WERI-Rb-1 (cell line): Measurements from ENCODE around the gene RREB1.
A peak's percentile ranks its signal among the peaks of the same experiment; 100 is the strongest.

Source experiments
- DNase-seq: peaks from one replicate; pipeline ENCODE4 v3.0.0-alpha.2; 2020
- H3K27ac ChIP-seq: fragments of 250-450 bp; sonication (Bioruptor Pico); 2 replicates; pipeline ENCODE4 v1.5.1; 2020; ENCODE audit warnings: mild to moderate bottlenecking, moderate library complexity
- H3K27me3 ChIP-seq: fragments of 250-450 bp; sonication (Bioruptor Pico); 2 replicates; pipeline ENCODE4 v1.5.1; 2021; ENCODE audit warnings: mild to moderate bottlenecking, low read depth, moderate library complexity; ENCODE audit not compliant: insufficient read depth, severe bottlenecking
- H3K36me3 ChIP-seq: fragments of 250-450 bp; sonication (Bioruptor Pico); 2 replicates; pipeline ENCODE4 v1.5.1; 2020; ENCODE audit warnings: mild to moderate bottlenecking, moderate library complexity
- H3K4me3 ChIP-seq: 2 replicates; pipeline ENCODE4 v1.5.1; 2011; ENCODE audit warnings: low read depth, mild to moderate bottlenecking, control low read depth, low read length
- H3K9me3 ChIP-seq: fragments of 250-450 bp; sonication (Bioruptor Pico); 2 replicates; pipeline ENCODE4 v1.5.1; 2021; ENCODE audit warnings: mild to moderate bottlenecking, moderate library complexity; ENCODE audit not compliant: severe bottlenecking
- TF ChIP-seq, protein P1 (sequence below): IDR thresholded peaks from 2 replicates; pipeline ENCODE4 v1.5.1; 2011; ENCODE audit warnings: low read depth, mild to moderate bottlenecking, control low read depth, inconsistent platforms, low read length

The RREB1 gene

GRCh38 chr6:7150381-7151064, 42.8 kb downstream of the RREB1 start:
- H3K9me3 ChIP-seq = no peaks in the 10 kb centered on the region
- TF ChIP-seq, protein P1, sequence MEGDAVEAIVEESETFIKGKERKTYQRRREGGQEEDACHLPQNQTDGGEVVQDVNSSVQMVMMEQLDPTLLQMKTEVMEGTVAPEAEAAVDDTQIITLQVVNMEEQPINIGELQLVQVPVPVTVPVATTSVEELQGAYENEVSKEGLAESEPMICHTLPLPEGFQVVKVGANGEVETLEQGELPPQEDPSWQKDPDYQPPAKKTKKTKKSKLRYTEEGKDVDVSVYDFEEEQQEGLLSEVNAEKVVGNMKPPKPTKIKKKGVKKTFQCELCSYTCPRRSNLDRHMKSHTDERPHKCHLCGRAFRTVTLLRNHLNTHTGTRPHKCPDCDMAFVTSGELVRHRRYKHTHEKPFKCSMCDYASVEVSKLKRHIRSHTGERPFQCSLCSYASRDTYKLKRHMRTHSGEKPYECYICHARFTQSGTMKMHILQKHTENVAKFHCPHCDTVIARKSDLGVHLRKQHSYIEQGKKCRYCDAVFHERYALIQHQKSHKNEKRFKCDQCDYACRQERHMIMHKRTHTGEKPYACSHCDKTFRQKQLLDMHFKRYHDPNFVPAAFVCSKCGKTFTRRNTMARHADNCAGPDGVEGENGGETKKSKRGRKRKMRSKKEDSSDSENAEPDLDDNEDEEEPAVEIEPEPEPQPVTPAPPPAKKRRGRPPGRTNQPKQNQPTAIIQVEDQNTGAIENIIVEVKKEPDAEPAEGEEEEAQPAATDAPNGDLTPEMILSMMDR = no peak
- H3K36me3 ChIP-seq = peaks cover 10% of the 10 kb centered on the region
- no peak overlapping the region for H3K27ac ChIP-seq
- H3K4me3 ChIP-seq = no peak overlapping the region
- peak; percentile 69 for DNase-seq
- H3K27me3 ChIP-seq = no peaks in the 10 kb centered on the region

DNA sequence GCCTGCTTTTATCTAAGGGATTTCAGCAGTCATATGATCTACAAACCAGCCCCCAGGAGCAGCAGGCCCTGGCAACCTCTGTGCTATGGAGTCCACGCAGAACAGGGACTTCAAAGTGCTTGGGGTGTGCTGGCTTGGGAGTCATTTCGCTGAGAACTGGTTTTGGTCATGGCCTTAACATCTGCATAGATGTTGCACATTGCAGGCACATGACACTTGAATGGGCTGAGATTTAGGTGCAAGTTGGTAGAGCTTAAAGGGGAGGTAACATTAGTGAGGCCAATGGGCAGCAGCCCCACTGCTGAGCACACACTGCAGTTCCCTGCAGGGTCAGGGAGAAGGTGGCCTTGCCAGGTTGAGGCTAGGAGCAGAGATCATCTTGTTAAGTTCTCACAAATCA, 43.6 kb downstream of the RREB1 start:
- H3K4me3 ChIP-seq = no peak overlapping the region
- H3K27ac ChIP-seq = no peak overlapping the region
- H3K9me3 ChIP-seq = no peaks in the 10 kb centered on the region
- no peak for DNase-seq
- peaks cover 10% of the 10 kb centered on the region for H3K36me3 ChIP-seq
- TF ChIP-seq, protein P1 = no peak
- H3K27me3 ChIP-seq = no peaks in the 10 kb centered on the region

- H3K9me3 ChIP-seq = no peaks in the 10 kb centered on the region
- H3K4me3 ChIP-seq = no peak overlapping the region
- no peak for DNase-seq
- H3K27ac ChIP-seq = no peak overlapping the region
- no peaks in the 10 kb centered on the region for H3K27me3 ChIP-seq
- H3K36me3 ChIP-seq = peaks cover 10% of the 10 kb centered on the region
- TF ChIP-seq, protein P1 = no peak
Observed at GRCh38 chr6:7152462-7152861, 44.7 kb downstream of the RREB1 start.

DNA sequence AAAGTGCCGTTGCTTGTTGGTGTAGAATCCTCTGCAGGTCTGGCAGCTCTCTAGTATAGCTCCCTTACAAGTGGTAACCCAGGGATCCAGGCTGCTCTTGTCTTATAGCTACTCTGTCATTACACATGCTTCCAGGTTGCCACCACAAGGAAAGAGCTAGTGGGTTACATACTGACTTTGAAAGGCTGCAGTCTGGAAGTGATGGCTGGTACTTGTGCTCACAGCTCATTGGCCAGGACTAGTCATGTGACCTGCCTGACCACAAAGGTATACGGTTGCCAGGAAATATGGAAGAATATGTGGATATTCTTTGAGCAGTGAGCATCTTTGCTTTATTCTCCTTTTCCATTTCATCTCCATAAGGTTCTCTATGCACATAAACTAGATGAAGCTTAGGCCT, 46.0 kb downstream of the RREB1 start:
- DNase-seq = peak; percentile 6
- Histone ChIP-seq H3K27me3 (no peaks in the 10 kb centered on the region), H3K4me3 (no peak overlapping the region)

DNA sequence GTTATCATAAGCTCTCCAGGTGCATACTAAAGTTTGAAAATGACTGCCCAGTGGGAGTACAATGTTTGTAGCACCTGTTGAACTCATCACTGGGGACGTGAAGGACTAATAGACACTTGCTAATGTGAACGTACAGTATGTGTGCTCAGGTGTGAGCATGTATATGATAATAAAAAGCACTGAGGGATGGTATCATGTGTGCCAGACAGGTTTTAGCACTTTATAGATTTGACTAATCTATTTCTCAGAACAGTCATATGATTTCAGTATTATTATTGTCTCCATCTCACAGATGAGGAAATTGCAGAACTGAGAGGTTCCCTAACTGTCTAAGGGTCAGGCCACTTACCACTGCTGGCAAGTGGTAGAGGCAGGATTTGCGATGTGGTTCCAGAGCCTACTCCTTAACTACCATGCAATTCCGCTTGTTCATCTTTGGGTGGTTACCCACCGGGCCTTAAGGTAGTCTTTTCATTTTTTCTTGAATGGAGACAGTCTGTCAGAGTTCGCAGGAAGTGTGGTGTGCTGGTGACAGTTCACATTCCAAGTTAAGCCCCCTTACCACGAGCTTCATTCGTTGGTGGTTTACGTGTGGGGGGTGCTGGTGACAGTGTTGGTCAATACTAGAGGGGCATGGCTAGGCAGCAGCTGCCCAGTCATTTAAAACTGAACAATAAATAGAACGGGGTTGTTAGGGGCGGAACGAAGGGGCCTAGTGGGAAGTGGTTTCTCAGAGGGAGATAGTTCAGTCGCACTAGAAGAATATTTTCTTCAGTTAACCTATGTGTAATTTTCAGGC, 46.8 kb downstream of the RREB1 start:
- no peak overlapping the region for H3K27ac ChIP-seq
- no peak overlapping the region for H3K4me3 ChIP-seq
- H3K36me3 ChIP-seq = peaks cover 10% of the 10 kb centered on the region

More for the DNA sequence above, 46.0 kb downstream of the RREB1 start:
- TF ChIP-seq, protein P1 = no peak
- Histone ChIP-seq H3K27ac (no peak overlapping the region), H3K9me3 (no peaks in the 10 kb centered on the region), H3K36me3 (peaks cover 10% of the 10 kb centered on the region)

More for the DNA sequence above, 46.8 kb downstream of the RREB1 start:
- Histone ChIP-seq H3K27me3 (no peaks in the 10 kb centered on the region), H3K9me3 (no peaks in the 10 kb centered on the region)
- TF ChIP-seq, protein P1 = no peak
- DNase-seq = peak; percentile 5
